ENCODE measurements around the gene TUBA3C. TPM values are rescaled to one million over a fixed set of nuclear protein-coding genes. Genes with fewer than 3 reads are reported as not detected.

TUBA3C gene
- total RNA-seq, result not detected in 2 replicates

GRCh38 chr13:19181621-19182485 lies at the start of gene TUBA3C:
Gene TUBA3C, minus strand, starts transcription at chr13:19181824. Its CDS starts 77 bp downstream, at chr13:19181747.

